Measurements from ENCODE around the gene VPS18.

GRCh38 chr15:40942337-40942854 is 48.1 kb downstream of the VPS18 start:
- no peak for TF ChIP-seq CTCF (IDR thresholded peaks at IDR 0.05)
- no peak for TF ChIP-seq EP300 (IDR thresholded peaks at IDR 0.05)
